ENCODE data around the gene HIPK1.

- TF ChIP-seq ZNF317 (CRISPR knock-in tag; IDR thresholded peaks at IDR 0.05; ENCODE audit: borderline replicate concordance, low read depth) = no peak
- TF ChIP-seq, protein P1, sequence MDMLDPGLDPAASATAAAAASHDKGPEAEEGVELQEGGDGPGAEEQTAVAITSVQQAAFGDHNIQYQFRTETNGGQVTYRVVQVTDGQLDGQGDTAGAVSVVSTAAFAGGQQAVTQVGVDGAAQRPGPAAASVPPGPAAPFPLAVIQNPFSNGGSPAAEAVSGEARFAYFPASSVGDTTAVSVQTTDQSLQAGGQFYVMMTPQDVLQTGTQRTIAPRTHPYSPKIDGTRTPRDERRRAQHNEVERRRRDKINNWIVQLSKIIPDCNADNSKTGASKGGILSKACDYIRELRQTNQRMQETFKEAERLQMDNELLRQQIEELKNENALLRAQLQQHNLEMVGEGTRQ (CRISPR knock-in tag; IDR thresholded peaks at IDR 0.05) = no peak
- no peak for TF ChIP-seq CTCF (IDR thresholded peaks at IDR 0.05)
- TF ChIP-seq TCF7 (CRISPR knock-in tag; IDR thresholded peaks at IDR 0.05; ENCODE audit: low read depth) = no peak
- TF ChIP-seq KAT7 (CRISPR knock-in tag; IDR thresholded peaks at IDR 0.05; ENCODE audit: borderline replicate concordance) = no peak
- TF ChIP-seq ATF2 (CRISPR knock-in tag; IDR thresholded peaks at IDR 0.05; ENCODE audit: borderline replicate concordance, low read depth) = no peak
- TF ChIP-seq JUN (CRISPR knock-in tag; IDR thresholded peaks at IDR 0.05) = no peak
- no peak for TF ChIP-seq NR3C1 (CRISPR knock-in tag; conservative IDR thresholded peaks at IDR 0.05; ENCODE audit: low read depth)
- no peak for TF ChIP-seq HMGA2 (CRISPR knock-in tag; IDR thresholded peaks at IDR 0.05)
Observed at GRCh38 chr1:113950908-113951307, 21.8 kb downstream of the HIPK1 start.

All from WTC11 (cell line).